Esophagus squamous epithelium (tissue), 4 donors: ENCODE data around the gene CRHR1.

Source experiments
- POLR2A ChIP-seq, 4 donors: fragments of 450-650 bp; IDR thresholded peaks; one replicate each; pipeline ENCODE4 v1.6.1; 2017; ENCODE audit warnings: antibody characterized with exemption in 4 of 4, mild to moderate bottlenecking in 4 of 4, moderate library complexity in 3 of 4
- TF ChIP-seq, protein P1 (sequence below), 6 experiments: fragments of 450-650 bp in 4 of 6; fragments of 200-600 bp in 2 of 6; sonication (generic) in 2 of 6; IDR thresholded peaks; one replicate each; pipeline ENCODE4 v1.5.1; 2016 to 2019; ENCODE audit warnings: antibody characterized with exemption in 6 of 6, mild to moderate bottlenecking in 4 of 6, moderate library complexity in 4 of 6

DNA sequence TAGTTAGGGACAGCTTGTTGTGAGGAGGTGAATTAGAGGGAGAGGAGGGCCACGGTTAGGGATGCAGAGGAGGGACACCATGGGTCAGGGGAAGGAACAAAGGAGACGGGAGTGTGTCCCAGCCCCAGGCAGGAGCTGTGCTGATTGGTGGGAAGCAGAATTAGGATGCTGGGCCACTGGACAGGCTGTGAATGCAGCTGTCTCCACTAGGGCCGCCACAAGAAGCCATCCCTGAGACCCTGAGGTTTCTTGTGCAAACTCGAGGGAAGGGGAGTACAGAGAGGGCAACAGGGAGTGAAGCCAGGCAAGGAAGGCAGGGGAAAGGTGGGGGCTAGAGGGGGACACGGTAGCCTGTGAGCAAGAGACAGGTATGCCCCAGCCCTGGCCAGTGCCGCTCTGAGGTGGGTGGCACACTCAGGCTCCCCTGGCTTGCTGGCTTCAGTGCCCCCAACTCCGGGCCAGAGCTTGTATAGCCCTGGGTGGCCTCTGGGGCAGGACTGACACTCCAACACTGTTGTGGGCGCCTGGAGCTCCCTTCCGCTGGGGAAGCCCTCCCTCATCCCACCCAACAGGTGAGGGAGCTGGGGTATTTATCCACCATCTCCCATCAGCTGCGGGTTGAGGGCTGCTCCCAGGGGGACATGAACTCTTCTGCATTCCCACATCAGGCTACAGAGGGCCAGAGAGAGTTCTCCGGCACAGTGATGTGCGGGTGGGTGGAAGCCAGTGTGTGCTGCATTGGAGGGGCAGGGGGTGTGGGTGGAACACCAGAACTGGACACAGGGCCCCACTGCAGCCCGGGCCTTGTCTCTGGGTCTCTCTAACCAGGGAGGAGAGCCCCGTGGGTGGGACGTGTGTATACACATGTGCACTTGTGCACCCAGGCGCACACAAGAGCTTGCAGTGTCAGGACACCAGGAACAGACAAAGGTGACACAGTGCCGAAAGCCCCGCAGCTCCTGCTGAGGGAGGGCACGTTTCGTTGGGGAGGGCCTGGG is 52.2 kb downstream of the CRHR1 start:
- TF ChIP-seq, protein P1, sequence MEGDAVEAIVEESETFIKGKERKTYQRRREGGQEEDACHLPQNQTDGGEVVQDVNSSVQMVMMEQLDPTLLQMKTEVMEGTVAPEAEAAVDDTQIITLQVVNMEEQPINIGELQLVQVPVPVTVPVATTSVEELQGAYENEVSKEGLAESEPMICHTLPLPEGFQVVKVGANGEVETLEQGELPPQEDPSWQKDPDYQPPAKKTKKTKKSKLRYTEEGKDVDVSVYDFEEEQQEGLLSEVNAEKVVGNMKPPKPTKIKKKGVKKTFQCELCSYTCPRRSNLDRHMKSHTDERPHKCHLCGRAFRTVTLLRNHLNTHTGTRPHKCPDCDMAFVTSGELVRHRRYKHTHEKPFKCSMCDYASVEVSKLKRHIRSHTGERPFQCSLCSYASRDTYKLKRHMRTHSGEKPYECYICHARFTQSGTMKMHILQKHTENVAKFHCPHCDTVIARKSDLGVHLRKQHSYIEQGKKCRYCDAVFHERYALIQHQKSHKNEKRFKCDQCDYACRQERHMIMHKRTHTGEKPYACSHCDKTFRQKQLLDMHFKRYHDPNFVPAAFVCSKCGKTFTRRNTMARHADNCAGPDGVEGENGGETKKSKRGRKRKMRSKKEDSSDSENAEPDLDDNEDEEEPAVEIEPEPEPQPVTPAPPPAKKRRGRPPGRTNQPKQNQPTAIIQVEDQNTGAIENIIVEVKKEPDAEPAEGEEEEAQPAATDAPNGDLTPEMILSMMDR (IDR thresholded peaks at IDR 0.05) = no peak
- no peak for TF ChIP-seq POLR2A (IDR thresholded peaks at IDR 0.05)
